IPS-18a (cell line): ENCODE data around the gene MGLL.

Experiments used
- H3K27ac ChIP-seq: one replicate; pipeline ENCODE4 v1.5.1; 2013; ENCODE audit warnings: low read length
- H3K27me3 ChIP-seq: one replicate; pipeline ENCODE4 v1.6.1; 2013; ENCODE audit warnings: mild to moderate bottlenecking, low read length; ENCODE audit not compliant: control insufficient read depth, insufficient read depth
- H3K36me3 ChIP-seq: one replicate; pipeline ENCODE4 v1.6.1; 2013; ENCODE audit warnings: low read depth, low read length; ENCODE audit not compliant: control insufficient read depth
- H3K4me1 ChIP-seq: one replicate; pipeline ENCODE4 v1.6.1; 2013; ENCODE audit warnings: low read depth, low read length; ENCODE audit not compliant: control insufficient read depth
- H3K4me3 ChIP-seq: one replicate; pipeline ENCODE4 v1.5.1; 2013; ENCODE audit warnings: low read length
- H3K9ac ChIP-seq: one replicate; pipeline ENCODE4 v1.6.1; 2013; ENCODE audit warnings: mild to moderate bottlenecking, low read length, moderate library complexity
- H3K9me3 ChIP-seq: one replicate; pipeline ENCODE4 v1.6.1; 2013; ENCODE audit warnings: low read depth, low read length; ENCODE audit not compliant: control insufficient read depth

Gene MGLL

DNA sequence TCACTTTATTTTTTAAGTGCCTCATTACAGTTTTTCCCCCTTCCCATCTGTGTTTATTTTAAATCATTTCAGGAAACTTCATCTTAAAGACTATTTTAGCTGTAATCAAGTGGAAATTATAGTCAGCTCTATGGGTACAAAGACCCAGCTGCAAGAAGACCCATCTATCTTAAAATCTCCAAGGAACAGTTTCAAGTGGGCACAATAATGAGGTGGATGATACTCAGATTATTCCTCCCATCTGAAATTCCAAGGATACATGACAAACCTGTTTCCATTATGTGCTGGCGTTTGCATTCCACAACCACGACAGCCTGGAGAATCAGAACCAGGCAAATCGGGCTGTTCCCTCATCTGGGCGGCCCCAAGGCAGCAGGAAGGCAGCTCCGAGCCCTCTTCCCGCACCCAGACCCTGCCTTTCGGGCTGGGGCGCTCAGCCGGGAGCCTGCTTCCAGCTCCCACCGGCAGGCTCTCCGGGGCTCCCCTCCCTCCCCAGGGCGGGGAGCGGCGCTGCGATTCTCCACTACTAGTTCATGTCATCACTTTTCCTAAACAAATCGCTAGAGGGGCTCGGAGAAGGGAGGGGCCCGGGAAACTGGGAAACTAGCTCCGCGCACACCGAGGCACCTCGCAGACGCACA lies at the start of gene MGLL:
Gene MGLL (minus strand): TSS at position 475 of the 641 bp plus-strand sequence. CDS start 197 bp downstream, at position 278.
- Histone ChIP-seq H3K9ac (no peak within 1 kb of the TSS), H3K9me3 (no peaks in the 10 kb centered on the region), H3K36me3 (no peaks in the 10 kb centered on the region), H3K27me3 (peaks cover 38% of the 10 kb centered on the region), H3K4me1 (peaks cover 14% of the 10 kb centered on the region), H3K27ac (no peak within 1 kb of the TSS), H3K4me3 (peak within 1 kb of the TSS; percentile 50)

DNA sequence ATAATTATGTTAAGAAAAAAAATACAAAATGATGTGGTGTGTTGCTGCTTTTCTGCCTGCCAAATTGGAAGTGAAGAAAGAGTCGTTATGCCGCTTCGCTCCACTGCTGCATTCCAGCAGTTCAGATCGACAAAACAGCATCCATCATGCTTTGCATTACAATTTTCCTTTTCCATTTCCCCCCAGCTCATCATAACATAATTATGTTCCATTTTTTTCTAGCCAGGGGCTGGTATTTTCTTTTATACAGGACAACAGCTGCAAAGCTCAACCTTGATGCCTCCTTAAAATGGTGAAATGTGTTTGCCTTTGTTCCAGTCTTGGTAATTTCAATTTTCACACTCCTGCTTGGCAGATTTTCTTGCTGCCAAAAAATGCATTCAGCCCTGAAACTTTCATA lies 47.8 kb upstream of the MGLL start:
- H3K9ac ChIP-seq = no peak overlapping the region
- no peak overlapping the region for H3K27ac ChIP-seq
- H3K27me3 ChIP-seq = no peaks in the 10 kb centered on the region
- no peaks in the 10 kb centered on the region for H3K9me3 ChIP-seq
- no peaks in the 10 kb centered on the region for H3K4me1 ChIP-seq
- H3K36me3 ChIP-seq = no peaks in the 10 kb centered on the region
- no peak overlapping the region for H3K4me3 ChIP-seq

DNA sequence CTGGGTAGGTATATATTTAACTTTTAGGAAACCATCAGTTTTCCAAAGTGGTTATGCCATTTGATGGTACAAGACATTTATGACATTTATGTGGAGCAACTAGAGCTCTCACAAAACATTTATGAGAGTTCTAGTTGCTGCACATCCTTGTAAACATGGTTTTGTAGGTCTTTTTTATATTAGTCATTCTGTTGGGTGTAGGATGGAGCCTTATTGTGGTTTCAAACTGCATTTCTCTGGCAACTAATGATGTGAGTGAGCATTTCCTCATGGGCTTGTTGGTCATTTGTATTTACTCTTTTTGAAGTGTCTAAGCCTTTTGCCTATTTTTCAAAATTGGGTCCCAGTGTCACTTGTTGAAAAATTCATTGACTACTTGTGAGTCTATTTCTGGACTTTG lies 45.7 kb upstream of the MGLL start:
- Histone ChIP-seq H3K36me3 (no peaks in the 10 kb centered on the region), H3K4me1 (no peaks in the 10 kb centered on the region), H3K9me3 (no peaks in the 10 kb centered on the region), H3K9ac (no peak overlapping the region), H3K27me3 (no peaks in the 10 kb centered on the region), H3K27ac (no peak overlapping the region), H3K4me3 (no peak overlapping the region)

DNA sequence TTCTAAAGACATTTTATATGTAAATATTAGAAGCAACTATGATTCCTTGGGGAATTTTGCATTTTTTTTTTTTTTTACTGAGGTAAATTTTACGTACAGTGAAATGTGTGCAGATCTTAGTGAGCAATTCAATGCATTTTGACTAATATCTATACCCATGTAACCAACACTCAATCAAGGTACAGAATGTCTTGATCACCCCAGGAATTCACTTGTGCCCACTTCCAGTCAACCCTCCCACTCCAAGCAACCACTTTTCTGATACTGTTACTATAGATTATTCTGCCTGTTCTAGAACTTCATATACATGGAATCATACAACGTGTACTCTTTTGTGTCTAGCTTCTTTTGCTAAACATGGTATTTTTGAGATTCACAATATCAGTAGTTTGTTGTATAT lies 45.1 kb upstream of the MGLL start:
- no peaks in the 10 kb centered on the region for H3K36me3 ChIP-seq
- no peaks in the 10 kb centered on the region for H3K4me1 ChIP-seq
- no peaks in the 10 kb centered on the region for H3K27me3 ChIP-seq
- no peak overlapping the region for H3K4me3 ChIP-seq
- H3K9me3 ChIP-seq = no peaks in the 10 kb centered on the region
- no peak overlapping the region for H3K27ac ChIP-seq
- no peak overlapping the region for H3K9ac ChIP-seq

DNA sequence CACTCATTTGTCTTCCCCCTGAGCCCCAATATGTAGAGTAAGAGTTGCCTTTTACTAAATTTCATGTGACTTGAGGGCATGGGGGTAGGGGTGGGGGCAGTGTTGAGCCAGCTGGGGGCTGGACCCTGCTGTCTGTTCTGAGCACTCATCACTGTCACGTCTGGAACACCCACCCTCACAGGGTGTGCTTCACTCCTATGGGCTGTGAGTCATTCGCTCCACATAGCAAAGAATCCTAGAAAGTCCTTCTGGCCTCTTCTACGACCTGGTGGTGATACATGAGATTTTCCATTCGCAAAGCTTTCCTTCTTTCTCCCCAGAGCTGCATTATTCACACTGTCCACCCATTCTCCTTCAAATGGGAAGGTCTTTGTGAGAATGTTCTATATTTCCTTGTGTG lies 43.6 kb upstream of the MGLL start:
- H3K4me1 ChIP-seq = no peaks in the 10 kb centered on the region
- H3K4me3 ChIP-seq = no peak overlapping the region
- H3K36me3 ChIP-seq = no peaks in the 10 kb centered on the region
- H3K9ac ChIP-seq = no peak overlapping the region
- H3K27ac ChIP-seq = no peak overlapping the region
- no peaks in the 10 kb centered on the region for H3K9me3 ChIP-seq
- no peaks in the 10 kb centered on the region for H3K27me3 ChIP-seq

DNA sequence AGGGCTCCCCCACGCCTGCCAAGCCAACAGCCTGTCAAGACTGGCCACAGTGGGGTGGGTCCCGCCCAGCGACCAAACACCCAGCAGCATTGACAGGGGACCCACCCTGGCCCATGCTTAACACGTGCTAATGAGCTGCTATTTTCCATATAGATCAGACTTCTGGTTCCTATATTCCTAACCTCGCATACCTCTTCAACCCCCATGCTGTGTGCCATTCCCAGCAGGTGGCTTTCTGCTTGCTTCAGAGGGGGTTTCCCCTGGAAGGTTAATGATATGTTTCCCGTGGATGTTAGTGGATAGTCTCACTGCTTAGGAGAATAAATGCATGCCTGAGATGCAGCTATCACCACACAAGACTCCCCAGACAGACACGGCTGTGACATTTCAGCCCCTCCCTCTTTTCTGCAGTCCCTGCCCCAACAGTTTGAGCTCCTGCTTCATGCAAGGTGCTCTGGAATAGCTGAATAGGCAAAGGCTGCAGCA lies 37.9 kb upstream of the MGLL start:
- H3K9me3 ChIP-seq = no peaks in the 10 kb centered on the region
- H3K4me3 ChIP-seq = no peak overlapping the region
- no peak overlapping the region for H3K27ac ChIP-seq
- H3K4me1 ChIP-seq = no peaks in the 10 kb centered on the region
- no peak overlapping the region for H3K9ac ChIP-seq
- no peaks in the 10 kb centered on the region for H3K27me3 ChIP-seq
- H3K36me3 ChIP-seq = no peaks in the 10 kb centered on the region

DNA sequence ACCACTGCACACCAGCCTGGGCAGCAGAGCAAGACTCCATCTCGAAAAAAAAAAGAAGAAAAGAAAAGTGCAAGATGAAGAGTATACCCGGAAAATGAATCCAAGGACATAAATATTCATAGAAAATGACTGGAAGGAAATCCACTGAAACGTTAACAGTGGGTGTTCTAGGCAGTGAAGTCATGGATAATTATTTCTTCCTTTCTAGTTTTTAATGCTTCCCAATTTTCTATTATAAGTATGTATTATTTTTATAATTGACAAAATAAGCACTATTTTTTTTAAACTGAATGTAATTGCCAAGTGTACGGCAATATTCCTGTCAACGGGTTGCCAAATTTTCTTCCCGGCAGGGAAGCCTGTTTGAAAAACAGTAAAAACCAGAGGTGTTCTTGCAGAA lies 37.4 kb upstream of the MGLL start:
- Histone ChIP-seq H3K4me3 (no peak overlapping the region), H3K9me3 (no peaks in the 10 kb centered on the region), H3K36me3 (no peaks in the 10 kb centered on the region), H3K27ac (no peak overlapping the region), H3K27me3 (no peaks in the 10 kb centered on the region), H3K9ac (no peak overlapping the region), H3K4me1 (no peaks in the 10 kb centered on the region)

DNA sequence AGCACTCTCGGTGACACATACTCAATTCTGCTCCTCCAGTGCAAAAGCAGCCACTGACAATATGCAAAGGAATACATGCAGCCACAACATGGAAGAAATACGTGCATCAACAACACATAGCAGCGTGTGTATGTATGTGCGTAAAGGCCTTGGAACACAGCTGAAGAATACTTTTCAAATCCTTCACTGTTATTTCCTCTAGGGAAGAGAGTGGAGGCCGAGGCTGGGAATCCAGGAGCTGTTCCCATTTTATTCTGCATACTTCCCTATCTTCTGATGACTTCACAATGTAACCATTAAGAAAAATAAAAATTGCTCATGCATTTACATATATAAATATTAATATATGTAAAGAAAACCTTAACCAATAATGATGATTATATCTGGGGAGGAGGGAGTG lies 36.6 kb upstream of the MGLL start:
- H3K9ac ChIP-seq = no peak overlapping the region
- no peaks in the 10 kb centered on the region for H3K4me1 ChIP-seq

DNA sequence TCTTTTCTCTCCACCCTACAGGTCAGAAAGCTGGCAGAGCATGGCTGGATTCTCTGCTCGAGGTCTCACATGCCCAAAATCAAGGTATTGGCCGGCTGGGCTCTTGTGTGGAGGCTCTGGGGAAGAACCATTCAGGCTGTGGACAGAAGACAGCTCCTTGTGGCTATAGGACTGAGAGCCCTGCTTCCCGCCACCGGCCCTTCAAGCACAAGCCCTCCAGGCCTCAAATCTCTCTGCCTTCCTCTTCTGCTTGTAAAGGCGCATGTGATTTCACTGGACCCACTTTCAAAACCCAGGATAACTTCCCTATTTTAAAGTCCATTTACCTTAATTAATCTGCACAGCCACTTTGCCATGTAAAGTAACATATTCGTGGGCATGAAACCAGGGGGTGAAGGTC lies 36.2 kb upstream of the MGLL start:
- H3K4me3 ChIP-seq = no peak overlapping the region

More for the DNA sequence above, 36.6 kb upstream of the MGLL start:
- Histone ChIP-seq H3K27me3 (no peaks in the 10 kb centered on the region), H3K27ac (no peak overlapping the region), H3K9me3 (no peaks in the 10 kb centered on the region), H3K36me3 (no peaks in the 10 kb centered on the region), H3K4me3 (no peak overlapping the region)

DNA sequence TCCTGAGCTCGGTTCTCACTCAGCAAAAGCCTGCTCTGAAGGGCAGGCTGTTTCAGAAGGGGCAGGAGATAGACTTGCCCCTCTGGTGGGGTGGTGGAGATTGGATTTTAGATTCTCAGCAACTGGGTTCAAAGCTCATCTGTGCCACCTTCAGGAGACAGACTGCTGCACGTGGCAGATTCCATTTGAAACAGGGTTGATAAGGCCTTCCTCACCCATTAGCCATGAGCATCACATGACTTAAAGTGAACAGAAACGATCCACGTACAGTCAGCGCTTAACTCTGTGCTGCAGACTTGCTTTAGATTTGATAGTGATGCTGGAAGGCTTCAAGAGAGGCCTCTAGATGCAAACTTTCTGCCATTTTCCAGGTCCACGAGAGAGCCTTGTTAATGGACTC lies 35.0 kb upstream of the MGLL start:
- no peak overlapping the region for H3K4me3 ChIP-seq
- H3K27me3 ChIP-seq = no peaks in the 10 kb centered on the region
- no peaks in the 10 kb centered on the region for H3K4me1 ChIP-seq
- H3K27ac ChIP-seq = no peak overlapping the region
- no peak overlapping the region for H3K9ac ChIP-seq
- H3K9me3 ChIP-seq = no peaks in the 10 kb centered on the region
- no peaks in the 10 kb centered on the region for H3K36me3 ChIP-seq

More for the DNA sequence above, 36.2 kb upstream of the MGLL start:
- Histone ChIP-seq H3K27ac (no peak overlapping the region), H3K36me3 (no peaks in the 10 kb centered on the region), H3K4me1 (no peaks in the 10 kb centered on the region), H3K27me3 (no peaks in the 10 kb centered on the region), H3K9me3 (no peaks in the 10 kb centered on the region), H3K9ac (no peak overlapping the region)

DNA sequence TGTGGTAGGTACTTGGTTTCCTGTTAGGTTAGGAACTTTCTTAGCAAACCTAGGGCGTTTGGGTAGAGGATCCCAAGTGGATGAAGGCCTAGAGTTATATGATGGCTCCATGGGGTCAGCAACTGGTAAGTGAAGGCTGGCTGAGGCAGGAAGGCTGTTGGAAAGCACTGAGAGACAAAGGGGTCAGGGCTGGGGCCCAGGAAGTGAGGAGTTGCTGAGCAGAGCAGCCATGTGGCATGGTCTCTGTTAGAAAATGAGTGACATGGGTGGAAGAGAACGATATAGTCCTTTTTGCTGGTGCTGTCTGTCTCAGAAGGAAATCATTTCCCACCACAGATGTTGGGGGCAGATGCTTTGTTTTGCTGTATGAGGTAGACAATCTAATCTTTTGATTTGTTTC lies 34.5 kb upstream of the MGLL start:
- H3K27ac ChIP-seq = no peak overlapping the region
- no peaks in the 10 kb centered on the region for H3K36me3 ChIP-seq
- no peaks in the 10 kb centered on the region for H3K27me3 ChIP-seq
- H3K4me1 ChIP-seq = peaks cover 3% of the 10 kb centered on the region
- H3K9me3 ChIP-seq = no peaks in the 10 kb centered on the region
- no peak overlapping the region for H3K4me3 ChIP-seq
- H3K9ac ChIP-seq = no peak overlapping the region

DNA sequence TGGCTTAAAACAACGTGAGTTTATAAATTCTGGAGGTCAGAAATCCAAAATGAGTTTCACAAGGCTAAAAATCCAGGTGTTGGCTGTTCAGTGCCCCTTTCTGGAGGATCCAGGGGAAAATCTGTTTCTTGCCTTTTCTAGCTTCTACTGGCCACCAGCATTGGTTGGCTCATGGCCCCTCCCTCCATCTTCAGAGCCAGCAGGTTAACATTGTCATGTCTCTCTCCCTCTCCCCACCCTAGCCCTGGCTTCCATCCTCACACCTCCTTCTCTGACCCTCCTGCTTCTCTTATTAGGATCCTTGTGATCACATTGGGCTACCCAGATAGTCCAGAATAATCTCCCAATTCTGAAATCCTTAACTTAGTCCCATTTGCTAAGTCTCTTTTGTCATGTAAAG lies 32.9 kb upstream of the MGLL start:
- Histone ChIP-seq H3K36me3 (no peaks in the 10 kb centered on the region), H3K27me3 (no peaks in the 10 kb centered on the region), H3K4me3 (no peak overlapping the region), H3K4me1 (peaks cover 9% of the 10 kb centered on the region), H3K9me3 (no peaks in the 10 kb centered on the region), H3K27ac (no peak overlapping the region), H3K9ac (no peak overlapping the region)
